Measurements from ENCODE around the gene SH3BP1.

The SH3BP1 gene

DNA sequence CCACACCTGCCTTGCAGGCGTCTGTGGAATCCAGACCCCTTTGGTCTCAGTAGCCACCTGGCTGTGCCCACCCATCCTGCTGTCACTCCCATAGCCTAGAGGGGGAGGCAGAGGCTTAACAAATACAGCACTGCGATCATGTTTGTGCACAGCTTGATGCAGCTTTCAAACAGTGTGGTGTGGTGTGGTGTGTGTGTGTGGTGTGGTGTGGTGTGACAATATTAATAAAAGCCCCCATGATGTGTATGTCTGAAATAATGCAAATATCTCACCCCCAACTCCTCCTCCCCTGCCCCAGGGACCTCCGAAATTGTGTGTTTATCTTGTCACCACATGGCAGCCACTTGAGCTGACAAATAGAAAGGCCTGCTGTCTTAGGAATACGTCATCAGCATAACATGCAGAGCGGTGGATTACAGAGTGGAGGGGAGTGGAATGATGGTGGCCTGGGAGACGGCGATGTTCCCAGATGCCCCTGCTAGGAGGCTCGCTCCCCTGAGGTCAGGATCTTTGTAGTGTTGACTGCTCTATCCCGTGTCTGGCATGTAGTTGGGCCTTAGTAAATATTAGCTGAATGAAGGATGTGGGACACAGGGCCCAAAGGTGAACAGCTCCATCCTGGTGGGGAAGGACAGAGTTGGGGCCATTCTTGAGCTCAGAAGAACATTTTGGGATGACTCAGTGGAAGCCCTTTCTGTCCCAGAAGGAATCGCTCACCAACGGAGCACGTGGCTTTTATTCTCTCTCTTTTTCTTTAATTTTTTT is 21.9 kb downstream of the SH3BP1 start:
- TF ChIP-seq CTCF (IDR thresholded peaks at IDR 0.05; ENCODE audit: low read length, missing control alignments) = peak; percentile 62
- peak; percentile 74 for DNase-seq (ENCODE audit: low read depth)
- no peak overlapping the region for H3K4me3 ChIP-seq (replicated peaks; ENCODE audit: low read depth, low read length)

GRCh38 chr22:37662039-37662438 is 22.6 kb downstream of the SH3BP1 start:
- no peak for DNase-seq (ENCODE audit: low read depth)
- H3K4me3 ChIP-seq (replicated peaks; ENCODE audit: low read depth, low read length) = no peak overlapping the region
- TF ChIP-seq CTCF (IDR thresholded peaks at IDR 0.05; ENCODE audit: low read length, missing control alignments) = no peak

DNA sequence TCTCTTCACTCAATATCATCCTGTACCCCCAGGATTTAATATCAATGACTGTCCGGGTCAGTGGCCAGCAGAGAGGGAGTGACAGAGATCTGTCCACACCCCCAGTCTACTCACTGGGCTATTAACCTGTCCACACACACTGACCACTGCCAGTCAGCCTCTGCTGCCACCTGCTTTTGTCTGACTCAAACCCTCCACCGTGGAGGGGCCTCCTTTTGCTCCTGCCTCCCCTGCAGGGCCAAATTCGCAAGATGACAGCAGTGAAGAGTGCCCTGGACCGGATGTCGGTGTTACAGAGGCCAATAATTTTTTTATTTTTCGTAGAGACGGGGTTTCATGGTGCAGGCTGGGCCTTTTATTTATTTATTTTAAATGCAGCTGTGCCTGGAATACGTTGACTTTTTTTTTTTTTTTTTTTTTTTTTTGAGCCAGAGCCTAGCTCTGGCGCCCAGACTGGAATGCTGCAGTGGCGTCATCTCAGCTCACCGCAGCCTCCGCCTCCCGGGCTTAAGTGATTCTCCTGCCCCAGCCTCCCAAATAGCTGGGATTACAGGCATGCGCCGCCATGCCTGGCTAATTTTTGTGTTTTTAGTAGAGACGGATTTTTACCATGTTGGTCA is 24.2 kb downstream of the SH3BP1 start:
- H3K4me3 ChIP-seq (replicated peaks; ENCODE audit: low read depth, low read length) = no peak overlapping the region
- DNase-seq (ENCODE audit: low read depth) = no peak
- TF ChIP-seq CTCF (IDR thresholded peaks at IDR 0.05; ENCODE audit: low read length, missing control alignments) = no peak

DNA sequence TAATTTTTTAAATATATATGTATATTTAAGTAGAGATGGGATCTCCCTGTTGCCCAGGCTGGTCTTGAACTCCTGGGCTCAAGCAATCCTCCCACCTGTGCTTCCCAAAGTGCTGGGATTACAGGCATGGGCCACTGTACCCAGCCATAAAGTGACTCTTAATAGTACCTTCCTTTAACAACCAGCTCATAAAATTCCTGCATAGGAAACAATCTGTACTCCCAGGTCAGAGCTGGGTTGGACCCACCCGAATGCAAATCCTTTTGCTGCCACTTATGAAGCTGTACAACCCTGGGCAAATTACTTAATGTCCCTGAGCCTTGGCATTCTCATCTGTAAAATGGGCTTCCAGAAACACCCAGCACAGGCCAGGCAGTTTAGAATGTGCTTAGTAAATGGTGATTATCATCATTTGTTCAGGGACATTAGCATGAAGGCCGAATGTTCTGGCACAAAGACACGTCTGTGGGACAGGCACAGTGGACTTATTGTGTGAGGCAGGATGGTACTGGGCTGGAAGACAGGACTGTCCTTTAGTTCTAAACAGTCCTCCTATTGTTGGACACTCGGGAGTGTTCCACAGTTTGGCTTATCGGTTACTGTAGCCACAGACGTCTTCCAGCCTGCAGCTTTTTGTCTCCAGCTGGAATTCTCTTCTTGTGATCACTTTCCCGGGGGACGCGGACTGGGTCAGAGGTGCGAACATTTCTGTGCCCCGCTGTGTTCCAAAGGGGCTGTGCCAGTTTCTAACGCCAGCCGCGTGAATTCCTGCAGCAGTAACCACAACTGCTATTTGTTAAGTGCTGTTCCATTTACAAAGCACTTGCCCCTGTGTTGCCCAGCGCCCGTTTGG is 25.0 kb downstream of the SH3BP1 start:
- TF ChIP-seq CTCF (IDR thresholded peaks at IDR 0.05; ENCODE audit: low read length, missing control alignments) = no peak

DNA sequence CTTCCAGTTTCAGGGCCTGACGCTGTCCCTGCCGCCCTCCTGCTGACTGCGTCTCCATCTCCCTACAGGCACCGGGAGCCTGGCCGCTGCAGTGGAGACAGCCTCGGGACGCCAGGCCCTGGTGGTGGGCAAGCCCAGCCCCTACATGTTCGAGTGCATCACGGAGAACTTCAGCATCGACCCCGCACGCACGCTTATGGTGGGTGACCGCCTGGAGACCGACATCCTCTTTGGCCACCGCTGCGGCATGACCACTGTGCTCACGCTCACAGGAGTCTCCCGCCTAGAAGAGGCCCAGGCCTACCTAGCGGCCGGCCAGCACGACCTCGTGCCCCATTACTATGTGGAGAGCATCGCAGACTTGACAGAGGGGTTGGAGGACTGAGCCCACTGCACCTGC is 26.0 kb downstream of the SH3BP1 start:
- TF ChIP-seq CTCF (IDR thresholded peaks at IDR 0.05; ENCODE audit: low read length, missing control alignments) = no peak
- no peak overlapping the region for H3K4me3 ChIP-seq (replicated peaks; ENCODE audit: low read depth, low read length)
- no peak for DNase-seq (ENCODE audit: low read depth)

More for the DNA sequence above, 25.0 kb downstream of the SH3BP1 start:
- peak; percentile 24 for DNase-seq (ENCODE audit: low read depth)
- no peak overlapping the region for H3K4me3 ChIP-seq (replicated peaks; ENCODE audit: low read depth, low read length)

GRCh38 chr22:37669586-37669985 is 30.1 kb downstream of the SH3BP1 start:
- no peak for DNase-seq (ENCODE audit: low read depth)

More at GRCh38 chr22:37669586-37669985, 30.1 kb downstream of the SH3BP1 start:
- TF ChIP-seq CTCF (IDR thresholded peaks at IDR 0.05; ENCODE audit: low read length, missing control alignments) = no peak
- no peak overlapping the region for H3K4me3 ChIP-seq (replicated peaks; ENCODE audit: low read depth, low read length)
